CD4-positive, alpha-beta T cell (primary cell): ENCODE data around the gene CRYBB1. TPM values are rescaled to one million over a fixed set of nuclear protein-coding genes. Genes with fewer than 3 reads are reported as not detected.

Experiments used
- ATAC-seq: fragments of 200-7000 bp; cut with Tn5 transposase; one replicate; pipeline ENCODE4 v1.10.0; 2022; ENCODE audit warnings: mild to moderate bottlenecking; ENCODE audit not compliant: poor library complexity
- CTCF ChIA-PET: fragments of 350-600 bp; sonication (Branson Sonifier 250); formaldehyde crosslinking; loops from one replicate; lab custom pipeline; 2021; ENCODE audit warnings: antibody characterized with exemption, inconsistent platforms; lab: Charles Lee
- POLR2A ChIA-PET: fragments of 350-600 bp; sonication (Branson Sonifier 250); formaldehyde crosslinking; loops from one replicate; lab custom pipeline; 2021; ENCODE audit warnings: antibody characterized with exemption, inconsistent platforms; lab: Charles Lee
- DNase-seq, 14 experiments: peaks; one replicate each; pipeline ENCODE4 v3.0.0-alpha.2; 2013 to 2020; ENCODE audit warnings: mixed read lengths in 2 of 14
- H3K27ac ChIP-seq, 2 donors: one replicate each; pipeline versions ENCODE4 v1.5.1 to v1.7.0; 2013; ENCODE audit warnings: low read length in 2 of 2, low read depth in 1 of 2, mild to moderate bottlenecking in 1 of 2
- H3K27me3 ChIP-seq, 2 experiments: 1 replicate in 1 of 2; 2 replicates in 1 of 2; pipeline versions ENCODE4 v1.6.1 to v1.7.0; 2013; ENCODE audit warnings: low read length in 2 of 2, control low read depth in 1 of 2, mild to moderate bottlenecking in 1 of 2, moderate library complexity in 1 of 2; ENCODE audit not compliant: insufficient read depth in 2 of 2, control insufficient read depth in 1 of 2
- H3K36me3 ChIP-seq: one replicate; pipeline ENCODE4 v1.6.1; 2013; ENCODE audit warnings: low read length, control low read depth; ENCODE audit not compliant: insufficient read depth
- H3K4me1 ChIP-seq: one replicate; pipeline ENCODE4 v1.6.1; 2013; ENCODE audit warnings: low read length, control low read depth; ENCODE audit not compliant: insufficient read depth
- H3K4me3 ChIP-seq: one replicate; pipeline ENCODE4 v1.5.1; 2013; ENCODE audit warnings: mild to moderate bottlenecking, low read length, moderate library complexity
- H3K9me3 ChIP-seq, 2 experiments: 1 replicate in 1 of 2; 2 replicates in 1 of 2; pipeline versions ENCODE4 v1.6.1 to v1.7.0; 2013; ENCODE audit warnings: low read length in 2 of 2, mild to moderate bottlenecking in 2 of 2, control low read depth in 1 of 2, moderate library complexity in 1 of 2; ENCODE audit not compliant: control insufficient read depth in 1 of 2, insufficient read depth in 1 of 2
- H3K27ac Mint-ChIP-seq: one replicate; pipeline ENCODE4 v1.8.0; 2020; ENCODE audit warnings: mixed read lengths
- H3K27me3 Mint-ChIP-seq: one replicate; pipeline ENCODE4 v1.8.0; 2021; ENCODE audit warnings: mixed read lengths
- H3K36me3 Mint-ChIP-seq: one replicate; pipeline ENCODE4 v1.8.0; 2021; ENCODE audit warnings: low read depth, mixed read lengths
- H3K4me1 Mint-ChIP-seq: one replicate; pipeline ENCODE4 v1.8.0; 2021; ENCODE audit warnings: low read depth, mixed read lengths
- H3K4me3 Mint-ChIP-seq: one replicate; pipeline ENCODE4 v1.8.0; 2020; ENCODE audit warnings: mild to moderate bottlenecking, mixed read lengths
- H3K9me3 Mint-ChIP-seq: one replicate; pipeline ENCODE4 v1.8.0; 2020; ENCODE audit warnings: mixed read lengths
- CTCF ChIP-seq: fragments of 200-600 bp; IDR thresholded peaks from one replicate; pipeline ENCODE4 v1.8.0; 2022; ENCODE audit warnings: antibody characterized with exemption, mild to moderate bottlenecking
- intact Hi-C, 2 experiments: fragments of 100-400 bp; cut with DNase I in 1 of 2; cut with micrococcal nuclease in 1 of 2; formaldehyde crosslinking; loops; one replicate each; pipeline versions ENCODE4 v1.15.1 to v1.9.0; 2023 to 2025; cut with DNase I, micrococcal nuclease
- total RNA-seq, 174 experiments: library from RNA in 2 of 174; stranded (reverse) in 2 of 174; gene quantifications; one replicate each; pipeline ENCODE4 v1.2.3 and lab custom pipeline; 2021 to 2026

The CRYBB1 gene
- total RNA-seq, 2 experiments from 2014 or later: not detected

GRCh38 chr22:26561756-26562417 is 55.9 kb downstream of the CRYBB1 start:
- TF ChIP-seq CTCF: no peak
- Mint-ChIP-seq H3K9me3 (no peaks in the 10 kb centered on the region), H3K27me3 (no peaks in the 10 kb centered on the region), H3K4me1 (no peaks in the 10 kb centered on the region), H3K36me3 (no peaks in the 10 kb centered on the region), H3K27ac (no peak overlapping the region), H3K4me3 (no peak overlapping the region)
- DNase-seq (no peak), ATAC-seq (no peak)
- Histone ChIP-seq H3K27me3 (no peaks in the 10 kb centered on the region), H3K4me1 (peaks cover 10% of the 10 kb centered on the region), H3K36me3 (peaks cover 17% of the 10 kb centered on the region), H3K9me3 (no peaks in the 10 kb centered on the region), H3K4me3 (no peak overlapping the region), H3K27ac (no peak overlapping the region)
- POLR2A ChIA-PET: no interaction called here
- CTCF ChIA-PET: no interaction called here
- intact Hi-C loops: no loop called here

- Histone ChIP-seq H3K9me3 (no peaks in the 10 kb centered on the region), H3K27ac (no peak overlapping the region), H3K36me3 (peaks cover 24% of the 10 kb centered on the region), H3K4me3 (no peak overlapping the region), H3K4me1 (peaks cover 7% of the 10 kb centered on the region), H3K27me3 (no peaks in the 10 kb centered on the region)
- intact Hi-C loops: no loop called here
- H3K4me3 Mint-ChIP-seq: no peak overlapping the region
- H3K36me3 Mint-ChIP-seq: no peaks in the 10 kb centered on the region
- TF ChIP-seq CTCF: no peak
- H3K27ac Mint-ChIP-seq: peak overlapping the region; percentile 9
- ATAC-seq: no peak
- DNase-seq: no peak
- CTCF ChIA-PET: no interaction called here
- POLR2A ChIA-PET: no interaction called here
- no peaks in the 10 kb centered on the region for H3K4me1 Mint-ChIP-seq
- H3K27me3 Mint-ChIP-seq: no peaks in the 10 kb centered on the region
- no peaks in the 10 kb centered on the region for H3K9me3 Mint-ChIP-seq
Measured at GRCh38 chr22:26559961-26560575, 57.8 kb downstream of the CRYBB1 start.

GRCh38 chr22:26558248-26558895 is 59.5 kb downstream of the CRYBB1 start:
- no peak for DNase-seq
- Mint-ChIP-seq H3K9me3 (no peaks in the 10 kb centered on the region), H3K36me3 (no peaks in the 10 kb centered on the region), H3K4me3 (no peak overlapping the region), H3K27ac (no peak overlapping the region), H3K27me3 (no peaks in the 10 kb centered on the region), H3K4me1 (peaks cover 4% of the 10 kb centered on the region)
- no peak overlapping the region for H3K27ac ChIP-seq
- peaks cover 7% of the 10 kb centered on the region for H3K4me1 ChIP-seq
- H3K9me3 ChIP-seq: no peaks in the 10 kb centered on the region
- H3K36me3 ChIP-seq: peaks cover 13% of the 10 kb centered on the region
- H3K4me3 ChIP-seq: no peak overlapping the region
- POLR2A ChIA-PET: no interaction called here
- TF ChIP-seq CTCF: no peak
- no peak for ATAC-seq
- intact Hi-C loops: no loop called here
- CTCF ChIA-PET: no interaction called here
- no peaks in the 10 kb centered on the region for H3K27me3 ChIP-seq
